Measurements from ENCODE around the gene NEK7. TPM values are rescaled to one million over a fixed set of nuclear protein-coding genes. Genes with fewer than 3 reads are reported as not detected.

Gene NEK7
- polyA plus RNA-seq, 1 donor from 2014 or later: 3.3 TPM

GRCh38 chr1:198135366-198135765 lies 21.4 kb upstream of the NEK7 start:
- no peaks in the 10 kb centered on the region for H3K79me2 ChIP-seq (replicated peaks; ENCODE audit: insufficient read depth, low read length)
- no peaks in the 10 kb centered on the region for H3F3A ChIP-seq (ENCODE audit: insufficient read depth, low read length, poor library complexity, severe bottlenecking)
- H3K9ac ChIP-seq (ENCODE audit: low read length): no peak overlapping the region
- no peak overlapping the region for H3K4me2 ChIP-seq (ENCODE audit: low read length)
- H3K9me3 ChIP-seq (ENCODE audit: low read length): no peaks in the 10 kb centered on the region
- no peaks in the 10 kb centered on the region for H3K27me3 ChIP-seq (ENCODE audit: insufficient read depth, low read depth, low read length)
- H3K9me2 ChIP-seq (ENCODE audit: insufficient read depth, low read length): no peaks in the 10 kb centered on the region
- TF ChIP-seq POLR2AphosphoS5 (IDR thresholded peaks at IDR 0.05): no peak
- no peak for TF ChIP-seq TAF1 (IDR thresholded peaks at IDR 0.05; ENCODE audit: low read depth)
- no peak for TF ChIP-seq MXI1 (conservative IDR thresholded peaks at IDR 0.05; ENCODE audit: poor library complexity, severe bottlenecking)
- H3K4me3 ChIP-seq (ENCODE audit: low read length): no peak overlapping the region
- no peak overlapping the region for H2AFZ ChIP-seq (ENCODE audit: low read depth, low read length)
- H4K20me1 ChIP-seq (ENCODE audit: insufficient read depth): no peaks in the 10 kb centered on the region
- H3K27ac ChIP-seq (ENCODE audit: low read length): no peak overlapping the region
- H3K36me3 ChIP-seq (ENCODE audit: insufficient read depth, low read length): no peaks in the 10 kb centered on the region

GRCh38 chr1:198141668-198142351 lies 15.0 kb upstream of the NEK7 start:
- Histone ChIP-seq H3K79me2 (replicated peaks; ENCODE audit: insufficient read depth, low read length) (no peaks in the 10 kb centered on the region), H3K27me3 (ENCODE audit: insufficient read depth, low read depth, low read length) (no peaks in the 10 kb centered on the region), H3K9me3 (ENCODE audit: low read length) (no peaks in the 10 kb centered on the region), H3K9ac (ENCODE audit: low read length) (no peak overlapping the region), H3K9me2 (ENCODE audit: insufficient read depth, low read length) (no peaks in the 10 kb centered on the region), H4K20me1 (ENCODE audit: insufficient read depth) (no peaks in the 10 kb centered on the region), H3K27ac (ENCODE audit: low read length) (no peak overlapping the region), H3K36me3 (ENCODE audit: insufficient read depth, low read length) (no peaks in the 10 kb centered on the region), H3K4me2 (ENCODE audit: low read length) (no peak overlapping the region), H2AFZ (ENCODE audit: low read depth, low read length) (no peak overlapping the region), H3K4me3 (ENCODE audit: low read length) (no peak overlapping the region), H3F3A (ENCODE audit: insufficient read depth, low read length, poor library complexity, severe bottlenecking) (no peaks in the 10 kb centered on the region)
- TF ChIP-seq MXI1 (conservative IDR thresholded peaks at IDR 0.05; ENCODE audit: poor library complexity, severe bottlenecking) (no peak), EP300 (conservative IDR thresholded peaks at IDR 0.05; ENCODE audit: poor library complexity, severe bottlenecking) (no peak), REST (IDR thresholded peaks at IDR 0.05; ENCODE audit: borderline replicate concordance) (no peak), CTCF (IDR thresholded peaks at IDR 0.05; ENCODE audit: poor library complexity, severe bottlenecking) (no peak), EZH2 (IDR thresholded peaks at IDR 0.05; ENCODE audit: borderline replicate concordance, insufficient read depth, low read length, poor library complexity, severe bottlenecking) (no peak), POLR2AphosphoS5 (IDR thresholded peaks at IDR 0.05) (no peak), SMC3 (conservative IDR thresholded peaks at IDR 0.05; ENCODE audit: poor library complexity) (no peak), RAD21 (conservative IDR thresholded peaks at IDR 0.05) (no peak), TAF1 (IDR thresholded peaks at IDR 0.05; ENCODE audit: low read depth) (no peak)

Measured in neural cell (in vitro differentiated cells).